Eye (tissue), 1 donor: ENCODE results near the gene PPM1M.
A peak's percentile ranks its signal among the peaks of the same experiment; 100 is the strongest.

Experiments
- DNase-seq: peaks from one replicate; pipeline ENCODE4 v3.0.0-alpha.2; 2015

The PPM1M gene

DNA sequence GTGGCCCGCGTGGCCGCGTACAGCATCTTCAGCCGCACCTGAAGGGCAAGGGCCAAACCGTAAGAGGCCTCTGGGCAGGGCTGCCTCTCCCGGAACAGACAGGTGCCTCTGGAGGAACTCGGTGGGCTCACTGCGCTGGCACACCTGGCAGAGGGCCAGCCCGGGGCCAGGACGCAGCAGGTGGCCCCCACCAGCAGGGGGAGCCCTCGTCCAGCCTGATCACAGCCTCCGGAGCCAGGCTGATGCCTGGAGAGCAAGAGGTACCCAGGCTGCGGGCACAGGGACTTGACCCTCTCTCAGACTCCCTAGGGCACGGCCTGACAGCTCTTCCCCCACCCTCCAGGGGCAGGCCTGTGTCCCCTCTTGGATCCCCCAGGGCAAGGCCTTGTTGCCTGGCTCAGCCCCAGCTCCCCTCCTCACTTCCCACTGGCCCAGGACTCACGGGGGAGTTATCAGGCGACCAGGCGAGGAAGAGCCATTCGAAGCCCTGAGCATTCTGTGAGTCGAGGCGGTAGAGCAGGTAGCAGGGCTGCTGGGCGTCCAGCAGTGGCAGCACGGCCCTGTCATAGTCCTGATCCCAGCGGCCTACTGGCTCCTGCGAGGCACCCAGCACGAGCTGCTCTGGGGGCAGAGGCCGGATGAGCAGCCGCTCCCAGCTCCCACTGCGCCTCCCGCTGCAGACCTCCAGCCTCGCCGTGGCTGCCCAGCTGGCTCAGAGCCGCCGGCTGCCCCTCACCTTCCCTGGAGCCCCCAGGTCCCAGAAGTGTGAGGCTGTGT, 13.9 kb upstream of the PPM1M start:
- no peak for DNase-seq

DNA sequence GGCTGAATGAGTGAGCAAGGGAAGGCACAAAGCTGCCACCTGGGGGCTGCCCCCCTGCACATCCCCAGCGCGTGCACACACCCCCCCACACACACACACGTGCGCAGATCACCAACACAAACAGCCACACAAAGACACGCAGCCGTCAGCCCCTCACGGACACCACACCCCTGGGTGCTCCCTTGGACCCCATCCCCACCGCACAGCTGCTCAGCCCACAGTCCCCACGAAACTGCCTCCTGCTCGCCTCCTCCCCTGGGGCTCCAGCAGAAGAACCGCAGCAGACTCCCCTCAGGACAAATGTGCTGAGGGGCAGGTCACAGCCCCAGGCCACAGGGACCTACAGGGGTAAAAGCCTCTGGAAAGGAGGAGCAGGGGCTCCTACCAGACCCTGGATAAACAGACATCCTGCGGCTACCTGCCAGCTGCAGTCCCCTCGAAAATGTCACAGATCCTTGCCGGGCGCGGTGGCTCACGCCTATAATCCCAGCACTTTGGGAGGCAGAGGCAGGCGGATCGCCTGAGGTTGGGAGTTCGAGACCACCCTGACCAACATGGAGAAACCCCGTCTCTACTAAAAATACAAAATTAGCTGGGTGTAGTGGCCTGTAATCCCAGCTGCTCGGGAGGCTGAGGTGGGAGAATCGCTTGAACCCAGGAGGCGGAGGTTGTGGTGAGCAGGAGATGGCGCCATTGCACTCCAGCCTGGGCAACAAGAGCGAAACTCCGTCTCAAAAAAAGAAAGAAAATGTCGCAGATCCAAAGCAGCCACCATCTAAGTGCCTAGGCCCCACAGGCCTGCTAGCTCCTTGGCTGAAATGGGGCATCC, 13.1 kb upstream of the PPM1M start:
- no peak for DNase-seq

DNA sequence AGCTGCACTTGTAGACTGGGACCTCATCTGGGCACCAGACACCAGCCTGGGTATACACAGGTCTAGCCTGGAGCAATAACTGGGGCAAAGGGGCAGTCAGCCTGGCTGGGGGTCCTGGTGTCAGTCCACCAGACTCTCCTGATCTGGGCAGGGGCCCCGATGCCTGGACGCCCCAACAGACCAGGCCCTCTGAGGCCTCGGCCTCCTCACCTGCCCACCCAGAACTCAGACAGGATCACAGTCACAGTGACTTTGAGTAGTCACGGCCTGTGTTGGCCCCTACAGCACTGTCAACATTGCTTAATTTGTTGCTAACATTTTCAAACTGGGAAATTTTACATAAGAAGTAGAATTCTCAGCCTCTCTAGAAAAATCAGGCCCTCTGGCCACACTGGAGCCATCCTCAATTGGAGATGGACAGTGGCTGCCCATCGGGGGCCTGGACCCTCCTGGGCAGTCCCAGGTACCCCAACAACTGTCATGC, 12.4 kb upstream of the PPM1M start:
- DNase-seq, result no peak

DNA sequence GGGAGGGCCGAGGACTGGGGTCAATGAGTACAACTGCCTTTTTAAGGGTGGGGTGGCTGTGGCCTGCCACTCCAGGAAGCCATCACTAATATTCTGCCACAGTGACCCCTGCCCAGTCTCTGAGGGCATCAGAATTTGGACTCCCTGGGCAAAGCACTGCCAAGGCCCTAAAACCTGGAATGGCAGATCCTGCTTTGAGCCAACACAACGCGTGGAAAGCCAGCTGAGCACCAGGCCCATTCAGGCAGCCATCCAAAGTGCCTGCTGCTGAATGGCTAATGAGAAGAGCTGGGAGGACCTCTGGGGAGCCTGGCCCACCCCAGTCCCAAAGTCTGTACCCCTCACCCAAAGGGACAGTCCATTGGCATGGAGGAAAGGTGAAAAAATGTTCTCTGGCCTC, 11.6 kb upstream of the PPM1M start:
- DNase-seq, result no peak

DNA sequence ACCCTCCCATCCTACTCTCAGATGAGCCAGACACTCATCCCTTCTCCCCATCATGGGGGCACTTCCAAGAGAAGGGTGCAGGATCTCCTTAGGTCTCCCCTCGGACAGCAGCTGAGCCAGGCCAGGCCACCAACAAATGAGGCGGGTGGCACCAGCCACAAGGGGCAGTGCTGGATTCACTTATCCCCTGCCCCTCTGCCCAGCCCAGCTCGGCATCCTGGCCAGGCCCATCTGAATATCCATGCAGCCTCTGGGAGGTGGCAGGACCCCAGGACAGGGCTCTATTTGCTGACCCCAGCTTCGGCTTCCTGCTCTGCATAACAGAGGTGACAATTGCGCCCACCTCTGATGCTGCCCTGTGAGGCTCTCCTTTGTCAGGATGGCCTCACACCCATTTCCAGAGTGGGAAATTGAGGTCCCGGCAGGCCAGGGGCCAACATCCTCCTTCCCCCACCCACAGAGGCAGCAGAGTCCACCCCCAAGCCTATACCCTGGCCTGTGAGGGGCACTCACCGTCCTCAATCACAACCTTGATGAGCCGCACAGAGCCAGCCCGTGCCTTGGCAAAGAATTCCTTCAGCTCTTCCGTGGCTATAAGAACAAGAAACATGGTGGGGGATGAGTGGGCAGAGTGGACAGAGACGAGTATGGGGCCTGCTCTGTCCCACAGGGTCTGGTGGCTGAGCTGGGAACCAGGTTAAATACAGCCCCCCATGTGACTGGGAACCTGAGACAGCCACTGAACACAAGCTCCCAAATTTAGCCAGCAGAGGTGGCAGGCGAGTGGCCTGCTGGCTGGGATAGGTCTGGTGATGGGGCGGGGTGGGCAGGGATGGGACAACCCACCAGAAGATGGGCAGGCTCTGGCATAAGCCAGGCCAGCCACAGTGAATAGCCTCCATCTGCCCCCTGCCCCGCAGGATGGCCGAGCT, 10.8 kb upstream of the PPM1M start:
- no peak for DNase-seq

DNA sequence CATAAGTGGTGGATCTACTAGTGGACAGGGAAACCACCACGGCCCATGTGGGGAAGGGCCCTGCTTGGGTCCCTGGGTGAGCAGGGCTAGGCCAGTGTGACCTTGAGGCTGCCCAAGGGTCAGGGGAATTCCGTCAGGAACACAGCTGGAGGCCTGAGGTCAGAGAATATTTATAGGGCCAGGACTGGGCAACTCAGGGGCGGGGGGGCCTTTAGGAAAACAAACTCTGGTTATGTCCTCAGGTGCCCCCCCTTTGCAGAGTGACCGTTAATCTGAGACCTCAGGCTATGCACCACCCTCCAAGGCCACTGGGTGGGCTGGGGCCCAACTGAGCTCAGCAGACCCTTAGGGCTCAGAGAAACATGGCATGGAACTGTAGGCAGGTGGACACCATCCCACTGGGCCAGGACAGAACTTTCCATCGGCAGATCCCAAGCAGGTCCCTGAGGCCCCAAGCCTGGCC, 9.1 kb upstream of the PPM1M start:
- no peak for DNase-seq

DNA sequence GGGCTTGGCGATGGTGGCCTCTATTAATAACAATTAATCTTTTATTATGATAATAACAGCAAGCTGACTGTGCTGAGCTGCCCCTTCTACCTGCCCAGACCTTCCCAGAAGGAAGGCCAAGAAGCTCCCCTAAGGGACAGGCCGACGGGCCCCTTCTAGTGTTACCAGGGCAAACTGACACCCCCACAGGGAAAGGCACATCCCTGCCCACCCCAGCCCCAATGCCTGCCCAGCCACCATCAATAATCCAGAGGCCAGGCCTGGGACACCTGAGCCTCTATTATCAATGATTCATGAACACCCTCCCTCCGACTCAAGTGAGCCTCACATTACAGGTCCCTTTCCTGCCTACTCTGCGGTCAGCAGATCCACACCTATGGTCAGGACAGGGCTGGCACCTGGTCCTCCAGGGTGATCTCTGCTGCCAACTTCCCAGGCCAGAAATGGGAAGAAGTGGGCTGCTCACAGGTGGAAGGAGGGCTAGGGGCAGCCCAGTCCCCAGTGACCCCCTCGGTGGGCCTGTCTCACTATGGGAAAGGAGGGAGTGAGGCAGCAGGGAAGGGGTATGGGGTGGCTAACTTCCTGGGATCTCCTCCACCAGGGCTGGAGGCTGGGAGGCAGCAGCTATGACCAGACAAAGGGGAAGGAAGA, 8.4 kb upstream of the PPM1M start:
- DNase-seq, result no peak

DNA sequence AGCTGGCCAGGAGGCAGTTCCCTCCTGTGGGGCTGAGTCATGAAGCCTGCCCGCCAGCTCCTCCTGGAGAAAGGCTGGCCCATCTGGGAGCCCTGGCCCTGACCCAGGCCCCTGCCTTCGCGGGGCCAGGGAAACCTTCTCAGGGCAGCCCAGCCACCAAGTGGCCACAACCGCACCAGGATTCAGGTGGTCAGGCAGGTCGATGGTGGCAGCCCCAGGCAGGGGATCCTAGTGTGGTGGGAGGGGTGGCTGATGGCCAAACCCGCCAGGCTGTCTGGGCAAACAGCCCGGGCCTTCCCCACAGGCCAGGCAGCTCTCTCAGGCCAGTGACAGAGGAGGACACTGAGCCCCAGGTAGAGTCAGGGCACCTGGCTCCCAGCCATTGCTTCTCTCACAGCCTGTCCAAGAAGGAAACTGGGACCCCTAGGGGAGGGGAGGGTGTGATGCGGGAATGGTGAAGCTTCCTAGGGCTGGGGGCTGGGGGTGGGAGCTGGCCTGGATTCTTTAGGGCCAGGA, 7.8 kb upstream of the PPM1M start:
- DNase-seq, result no peak

DNA sequence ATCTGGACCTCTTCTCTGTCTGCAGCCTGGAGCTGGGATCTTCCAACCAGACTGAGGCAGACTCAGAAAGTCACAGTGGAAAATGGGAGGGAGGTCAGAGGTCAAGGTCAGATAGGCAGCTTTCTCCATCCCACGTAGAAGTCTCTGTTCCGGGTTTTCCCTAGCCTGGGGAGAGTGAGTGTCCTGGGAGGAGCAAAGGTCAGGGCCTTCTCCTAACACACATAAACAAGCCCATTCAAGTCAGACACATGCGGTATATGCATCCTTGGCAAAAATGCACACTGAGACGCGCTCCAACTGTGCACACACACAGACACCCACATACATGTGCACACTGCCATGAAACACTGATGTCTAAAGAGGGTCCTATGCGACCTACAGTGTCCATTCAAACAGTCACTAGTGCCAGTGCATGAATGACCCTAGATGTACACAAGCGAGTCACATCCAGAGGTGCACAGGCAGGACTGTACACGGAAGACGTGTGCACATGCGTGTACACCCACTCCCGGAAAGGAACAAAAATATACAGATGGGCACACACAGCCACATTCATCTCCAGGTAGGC, 7.3 kb upstream of the PPM1M start:
- no peak for DNase-seq

DNA sequence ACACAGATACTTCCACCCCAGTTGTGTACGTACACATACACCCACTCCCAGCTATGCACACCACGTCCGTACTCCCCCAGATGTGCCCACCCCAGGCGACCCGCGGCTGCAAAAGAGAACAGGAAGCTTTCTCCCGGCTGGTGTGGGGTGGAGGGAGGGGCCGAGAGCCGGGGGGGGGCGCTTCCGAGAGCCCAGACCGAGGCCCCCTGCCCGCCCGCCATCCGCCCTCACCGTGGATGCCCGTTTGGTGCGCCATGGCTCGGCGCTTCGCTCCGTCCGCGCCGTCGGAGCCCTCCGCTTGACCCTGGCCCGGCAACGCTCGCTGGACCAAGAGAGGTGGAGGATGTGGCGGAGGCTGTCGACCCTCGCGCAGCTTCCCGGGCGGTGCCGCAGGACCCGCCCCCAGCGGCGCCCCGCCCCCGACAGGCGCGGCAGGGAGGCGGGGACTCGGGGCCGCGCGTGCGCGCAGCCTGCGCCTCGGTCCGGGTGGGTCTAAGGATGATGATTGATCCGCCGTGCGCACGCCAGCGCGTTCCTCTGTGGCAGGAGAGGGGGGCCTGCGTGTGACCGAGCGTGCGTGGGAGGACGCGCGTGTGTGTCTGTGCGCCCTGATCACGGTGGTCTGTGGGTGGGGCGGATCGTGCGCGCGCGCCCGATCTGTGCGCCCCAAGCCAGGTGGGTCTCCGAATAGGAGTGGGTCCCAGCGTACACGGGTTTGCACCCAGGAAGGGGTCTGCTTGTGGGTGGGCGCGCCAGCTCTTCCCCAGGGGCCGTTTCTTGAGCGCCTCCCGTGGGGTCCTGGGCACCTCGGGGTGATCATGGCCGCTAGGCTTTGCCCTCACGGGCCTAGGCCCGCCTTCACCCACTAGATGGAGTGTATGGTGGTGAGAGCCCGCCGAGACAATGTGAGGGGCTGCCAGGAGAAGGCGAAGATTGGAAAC, 6.5 kb upstream of the PPM1M start, which contains the start of gene TWF2:
Gene TWF2, minus strand, starts transcription at position 398 of the 941 bp plus-strand sequence. Its CDS starts 142 bp downstream, at position 256.
- peak; percentile 93 for DNase-seq

DNA sequence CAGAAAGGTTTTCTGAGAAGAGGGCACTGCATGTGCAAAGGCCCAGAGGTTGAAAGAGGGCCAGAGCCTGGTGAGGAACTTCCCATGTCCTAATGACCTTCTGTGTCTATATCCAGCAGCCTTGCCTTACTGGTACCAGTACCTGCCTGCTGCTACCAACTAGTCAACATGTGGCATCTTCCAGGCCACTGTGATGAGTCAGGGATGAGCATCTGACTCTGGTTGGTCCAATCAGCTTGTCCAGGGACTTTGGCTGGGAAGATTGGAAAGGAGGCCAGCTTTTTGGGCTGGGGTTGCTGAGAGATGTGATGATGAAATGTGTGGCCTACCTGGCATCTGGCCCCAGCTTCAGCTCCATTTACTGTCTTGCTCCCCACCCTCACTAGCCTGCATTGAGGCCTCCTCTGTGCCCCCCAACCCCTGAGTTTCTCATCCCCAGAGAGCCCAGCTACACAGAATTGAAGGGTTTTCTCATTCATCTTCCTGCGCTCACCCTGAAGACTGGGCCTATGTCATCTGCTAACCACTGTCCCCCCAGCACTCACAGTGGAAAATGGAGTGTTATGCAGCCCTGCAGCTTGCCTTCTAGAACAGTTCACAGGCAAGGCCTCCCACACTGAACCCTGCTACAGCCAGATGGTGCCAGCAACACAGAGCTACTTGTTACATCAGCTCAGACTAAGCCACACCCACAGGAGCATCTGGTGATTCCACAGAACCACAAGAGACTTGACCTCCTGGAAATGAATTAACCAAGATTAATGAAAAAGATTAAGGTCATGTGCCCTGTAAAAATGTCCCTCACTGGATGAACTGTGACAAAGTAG, 5.3 kb upstream of the PPM1M start:
- peak; percentile 69 for DNase-seq

DNA sequence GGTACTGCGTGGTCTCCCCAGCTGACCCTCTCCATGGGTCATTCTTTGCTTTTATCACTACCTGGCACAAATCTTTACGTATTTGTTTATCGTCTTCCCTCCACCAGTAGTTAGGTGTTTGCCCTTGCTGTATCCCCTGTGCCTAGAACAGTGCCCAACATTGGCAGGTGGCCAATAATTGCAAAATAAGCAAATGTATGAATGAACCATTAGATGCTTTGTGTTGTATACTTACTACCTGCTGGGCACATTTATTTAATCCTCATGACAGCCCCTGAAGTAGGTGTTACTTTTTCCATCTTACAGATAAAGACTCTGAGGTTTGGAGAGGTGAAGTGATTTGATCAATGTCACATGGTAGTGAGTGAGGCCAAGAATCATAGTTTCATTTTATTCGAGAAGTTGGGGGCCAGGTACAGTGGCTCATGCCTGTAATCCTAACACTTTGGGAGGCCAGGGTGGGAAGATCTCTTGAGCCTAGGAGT, 4.6 kb upstream of the PPM1M start:
- no peak for DNase-seq

DNA sequence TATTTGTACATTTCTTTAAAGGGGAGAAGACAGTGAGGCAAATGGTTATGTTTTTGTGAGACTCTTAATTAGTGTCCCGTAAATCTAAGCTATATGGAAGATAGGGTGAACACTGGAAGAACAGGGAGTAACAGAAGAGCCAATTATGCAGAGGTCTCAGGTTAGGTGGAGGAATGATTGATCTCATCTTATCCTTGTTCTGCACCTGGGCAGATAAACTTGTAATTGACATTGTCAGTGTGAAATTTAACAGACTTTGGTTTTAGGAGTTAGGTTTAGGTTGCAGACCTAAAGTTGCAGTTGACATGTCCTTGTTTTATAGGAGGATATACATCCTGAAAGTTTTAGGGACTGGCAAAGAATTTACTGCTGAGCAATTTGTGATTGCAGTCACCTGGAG, 3.5 kb upstream of the PPM1M start:
- no peak for DNase-seq

DNA sequence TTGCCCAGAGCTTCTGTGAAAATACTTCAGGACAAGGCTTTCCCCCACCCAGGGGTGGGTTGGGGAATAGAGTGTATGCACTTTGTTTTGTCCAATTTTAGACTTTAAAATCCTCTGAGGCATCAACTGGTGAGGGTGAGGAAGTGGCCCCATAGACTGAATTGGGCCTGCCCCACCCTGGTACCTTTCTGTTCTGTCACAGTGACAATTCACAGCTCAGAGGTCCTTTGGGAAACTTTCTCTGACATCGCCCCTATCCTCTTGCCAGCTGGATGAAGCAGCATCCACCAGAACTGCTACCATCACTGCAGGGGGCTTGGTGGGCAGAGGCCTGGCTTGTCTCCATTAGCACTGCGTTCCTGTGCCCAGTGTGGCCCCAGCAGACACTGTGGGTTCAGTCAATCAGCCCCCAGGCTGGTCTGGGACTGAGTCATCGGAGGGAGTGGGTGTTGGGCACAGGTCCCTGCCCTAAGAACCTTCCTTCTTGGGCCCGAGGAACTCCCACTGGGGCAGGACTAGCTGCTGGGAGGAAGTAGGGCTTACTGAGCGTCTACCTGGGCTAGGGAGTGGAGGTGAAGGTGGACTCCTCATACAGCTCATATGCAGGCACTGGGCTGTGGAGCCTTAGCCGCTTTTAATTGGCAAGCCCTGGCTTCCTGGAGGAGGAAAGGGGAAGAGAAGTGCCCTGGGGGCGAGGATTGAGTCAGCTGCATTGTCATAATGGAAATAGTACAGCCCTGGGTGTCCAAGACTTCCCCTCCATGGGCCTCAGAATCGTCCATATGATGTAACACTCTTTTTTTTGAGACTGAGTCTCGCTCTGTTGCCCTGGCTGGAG, 1.5 kb upstream of the PPM1M start:
- no peak for DNase-seq

DNA sequence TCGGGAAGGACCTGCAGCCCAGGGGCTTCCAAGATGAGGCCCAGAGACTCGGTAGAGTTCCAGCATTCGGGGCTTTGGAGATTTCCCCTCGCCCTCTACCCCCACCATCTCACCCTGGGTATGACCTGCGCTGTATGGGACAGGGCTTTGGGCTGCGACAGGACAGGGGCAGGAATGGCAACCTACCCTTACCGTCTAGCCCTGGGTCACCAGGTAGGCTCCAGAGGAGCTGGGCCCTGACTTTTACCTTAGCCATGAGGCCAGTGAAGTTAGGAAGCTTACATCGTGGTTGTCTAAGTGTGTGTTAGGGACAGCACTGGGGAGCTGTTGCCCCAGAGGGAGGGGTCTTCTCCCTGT, 683 bp downstream of the PPM1M start:
- no peak for DNase-seq

DNA sequence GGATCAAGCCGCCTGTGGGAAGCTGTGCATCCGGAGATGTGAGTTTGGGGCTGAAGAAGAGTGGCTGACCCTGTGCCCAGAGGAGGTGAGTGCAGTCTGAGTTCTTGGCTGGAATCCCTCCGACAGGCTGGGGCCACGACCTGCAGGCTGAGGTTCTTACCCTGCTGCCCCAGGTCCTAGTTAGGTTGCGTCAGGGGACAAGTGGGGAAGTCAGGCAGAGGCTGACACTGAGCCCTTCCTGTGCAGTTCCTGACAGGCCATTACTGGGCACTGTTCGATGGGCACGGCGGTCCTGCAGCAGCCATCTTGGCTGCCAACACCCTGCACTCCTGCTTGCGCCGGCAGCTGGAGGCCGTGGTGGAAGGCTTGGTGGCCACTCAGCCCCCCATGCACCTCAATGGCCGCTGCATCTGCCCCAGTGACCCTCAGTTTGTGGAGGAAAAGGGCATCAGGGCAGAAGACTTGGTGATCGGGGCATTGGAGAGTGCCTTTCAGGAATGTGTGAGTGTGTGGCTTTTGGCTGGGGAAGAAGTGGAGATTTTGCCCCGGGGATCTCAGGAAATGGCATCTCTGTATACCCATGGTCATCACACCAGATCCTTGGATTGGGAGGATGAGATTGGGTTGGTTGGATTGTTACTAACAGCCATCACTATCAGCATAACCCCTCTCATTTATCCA, 1.3 kb downstream of the PPM1M start:
- no peak for DNase-seq

DNA sequence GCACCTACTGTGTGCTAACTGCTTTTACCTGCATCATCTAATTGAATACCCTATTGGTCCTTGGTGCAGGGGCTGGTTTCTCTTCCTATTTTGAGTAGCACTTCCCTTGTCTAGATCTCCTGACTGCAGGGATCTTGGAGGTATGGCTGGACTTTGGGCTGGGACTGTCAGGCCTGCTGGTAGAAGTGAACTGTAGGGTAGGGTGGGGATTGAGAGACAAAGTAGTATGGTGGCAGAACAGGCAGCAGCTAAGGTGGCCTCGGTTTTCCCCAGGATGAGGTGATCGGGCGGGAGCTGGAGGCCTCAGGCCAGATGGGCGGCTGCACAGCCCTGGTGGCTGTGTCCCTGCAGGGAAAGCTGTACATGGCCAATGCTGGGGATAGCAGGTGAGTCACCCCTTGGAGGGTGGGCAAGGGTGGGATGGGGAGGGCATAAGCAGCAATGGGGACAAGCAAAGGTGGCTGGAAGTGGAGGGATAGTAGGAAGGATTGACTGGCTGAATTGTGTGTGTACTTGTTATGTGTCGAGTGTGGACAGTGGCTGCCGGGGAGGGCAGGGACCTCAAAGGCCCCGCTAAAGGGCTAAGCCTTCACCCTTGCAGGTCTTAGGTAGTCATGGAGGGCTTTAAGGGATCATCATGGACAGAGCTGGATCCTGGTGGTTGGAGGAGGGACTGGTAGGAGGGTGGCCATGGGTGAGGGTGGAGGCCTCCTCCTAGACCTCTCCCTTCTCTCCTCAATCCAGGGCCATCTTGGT, 2.0 kb downstream of the PPM1M start:
- no peak for DNase-seq
